C4-2B (cell line): ENCODE data around the gene HSCB.

Source experiments
- H3K27ac ChIP-seq: fragments of 450-650 bp; 2 replicates; pipeline ENCODE4 v1.5.1; 2017
- CTCF ChIP-seq: fragments of 450-650 bp; conservative IDR thresholded peaks from 2 replicates; pipeline ENCODE4 v1.5.1; 2017; ENCODE audit warnings: mild to moderate bottlenecking
- ZFX ChIP-seq: fragments of 450-650 bp; IDR thresholded peaks from 2 replicates; pipeline ENCODE4 v1.6.1; 2017

The HSCB gene

GRCh38 chr22:28779833-28780232 is 38.0 kb downstream of the HSCB start:
- H3K27ac ChIP-seq = no peak overlapping the region
- TF ChIP-seq CTCF = no peak
- TF ChIP-seq ZFX = no peak

- TF ChIP-seq ZFX (no peak), CTCF (no peak)
- H3K27ac ChIP-seq = no peak overlapping the region
Measured at GRCh38 chr22:28780296-28780695, 38.5 kb downstream of the HSCB start.

- H3K27ac ChIP-seq = peak overlapping the region; percentile 73
- TF ChIP-seq ZFX (no peak), CTCF (no peak)
Measured at GRCh38 chr22:28783786-28784671, 42.2 kb downstream of the HSCB start.

- no peak overlapping the region for H3K27ac ChIP-seq
- TF ChIP-seq CTCF (no peak), ZFX (no peak)
Measured at GRCh38 chr22:28788601-28789000, 46.8 kb downstream of the HSCB start.

GRCh38 chr22:28791124-28791523 is 49.3 kb downstream of the HSCB start:
- TF ChIP-seq CTCF (no peak), ZFX (no peak)
- H3K27ac ChIP-seq = no peak overlapping the region

- no peak overlapping the region for H3K27ac ChIP-seq
- TF ChIP-seq CTCF (no peak), ZFX (no peak)
Measured at GRCh38 chr22:28791841-28792490, 50.1 kb downstream of the HSCB start.
